ENCODE results near the gene CPXM1.

DNA sequence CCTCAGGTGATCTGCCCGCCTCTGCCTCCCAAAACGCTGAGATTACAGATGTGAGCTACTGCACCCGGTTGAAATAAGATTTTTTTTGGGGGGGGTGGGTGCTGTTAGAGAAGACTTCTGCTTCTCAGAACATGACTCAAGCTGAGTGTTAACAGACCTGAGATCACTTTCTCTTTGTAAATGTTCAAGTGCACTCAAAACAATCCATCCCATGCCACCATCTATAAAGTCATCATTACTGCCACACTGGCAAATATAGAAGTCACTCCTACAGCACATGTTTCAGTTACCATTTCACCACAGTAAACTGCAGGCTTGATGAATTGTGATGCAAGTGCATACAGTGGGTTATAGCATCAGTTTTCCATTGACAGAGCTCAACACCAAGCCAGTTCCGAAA lies 49.1 kb upstream of the CPXM1 start:
- TF ChIP-seq, protein P1, sequence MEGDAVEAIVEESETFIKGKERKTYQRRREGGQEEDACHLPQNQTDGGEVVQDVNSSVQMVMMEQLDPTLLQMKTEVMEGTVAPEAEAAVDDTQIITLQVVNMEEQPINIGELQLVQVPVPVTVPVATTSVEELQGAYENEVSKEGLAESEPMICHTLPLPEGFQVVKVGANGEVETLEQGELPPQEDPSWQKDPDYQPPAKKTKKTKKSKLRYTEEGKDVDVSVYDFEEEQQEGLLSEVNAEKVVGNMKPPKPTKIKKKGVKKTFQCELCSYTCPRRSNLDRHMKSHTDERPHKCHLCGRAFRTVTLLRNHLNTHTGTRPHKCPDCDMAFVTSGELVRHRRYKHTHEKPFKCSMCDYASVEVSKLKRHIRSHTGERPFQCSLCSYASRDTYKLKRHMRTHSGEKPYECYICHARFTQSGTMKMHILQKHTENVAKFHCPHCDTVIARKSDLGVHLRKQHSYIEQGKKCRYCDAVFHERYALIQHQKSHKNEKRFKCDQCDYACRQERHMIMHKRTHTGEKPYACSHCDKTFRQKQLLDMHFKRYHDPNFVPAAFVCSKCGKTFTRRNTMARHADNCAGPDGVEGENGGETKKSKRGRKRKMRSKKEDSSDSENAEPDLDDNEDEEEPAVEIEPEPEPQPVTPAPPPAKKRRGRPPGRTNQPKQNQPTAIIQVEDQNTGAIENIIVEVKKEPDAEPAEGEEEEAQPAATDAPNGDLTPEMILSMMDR (IDR thresholded peaks at IDR 0.05): no peak
- no peak for TF ChIP-seq POLR2A (IDR thresholded peaks at IDR 0.05)
